ENCODE data around the gene CDK17. TPM values are rescaled to one million over a fixed set of nuclear protein-coding genes. Genes with fewer than 3 reads are reported as not detected.
"Not testable (repeated sequence)": the region's sequence is repeated elsewhere in the genome, so short reads cannot be mapped to it uniquely, and the experiment has no call there.

The CDK17 gene
- total RNA-seq = 32.4 and 37.1 TPM in 2 replicates

DNA sequence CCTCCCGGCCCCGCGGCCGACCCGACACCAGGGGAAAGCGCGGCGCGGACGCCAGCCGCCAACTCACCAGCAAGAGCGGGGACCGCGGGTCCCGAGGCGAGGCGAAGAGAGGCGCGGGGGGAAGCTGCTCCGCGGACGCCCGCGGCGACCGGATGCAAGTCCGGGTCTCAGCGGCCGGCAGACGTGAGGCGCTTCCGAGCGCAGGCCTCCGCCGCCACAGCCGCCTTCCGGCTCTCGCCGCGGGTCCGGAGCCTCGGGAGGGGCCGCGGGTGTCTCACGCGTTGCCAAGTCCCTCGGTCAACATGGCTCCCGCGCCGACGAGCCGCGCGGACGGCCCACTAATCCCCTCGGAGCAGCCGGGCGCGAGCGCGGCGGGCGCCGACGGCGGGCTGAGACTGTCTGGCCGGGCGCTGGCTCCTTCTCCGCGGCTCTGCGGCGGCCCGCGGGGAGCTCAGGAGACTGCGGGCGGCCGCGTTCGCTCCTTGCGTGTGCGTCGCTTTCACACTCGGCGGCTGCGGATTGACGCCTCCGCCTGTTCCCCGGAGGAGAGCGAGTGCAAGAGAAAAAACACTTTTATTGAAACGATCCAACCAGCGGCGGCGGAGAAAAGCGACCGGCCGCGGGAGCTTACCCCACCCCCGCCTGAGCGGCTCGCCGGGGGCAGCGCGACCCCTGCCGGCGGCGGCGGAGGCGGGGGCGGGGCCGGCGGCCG lies at the start of gene CDK17:
Gene CDK17, minus strand, starts transcription at position 521 of the 712 bp plus-strand sequence. CDS start 65,603 bp downstream, outside the sequence.
- no peaks in the 10 kb centered on the region for H3K9me3 Mint-ChIP-seq
- H3K4me1 Mint-ChIP-seq (ENCODE audit: low read depth) = peaks cover 67% of the 10 kb centered on the region
- peak within 1 kb of the TSS; percentile 93 for H3K4me3 Mint-ChIP-seq

DNA sequence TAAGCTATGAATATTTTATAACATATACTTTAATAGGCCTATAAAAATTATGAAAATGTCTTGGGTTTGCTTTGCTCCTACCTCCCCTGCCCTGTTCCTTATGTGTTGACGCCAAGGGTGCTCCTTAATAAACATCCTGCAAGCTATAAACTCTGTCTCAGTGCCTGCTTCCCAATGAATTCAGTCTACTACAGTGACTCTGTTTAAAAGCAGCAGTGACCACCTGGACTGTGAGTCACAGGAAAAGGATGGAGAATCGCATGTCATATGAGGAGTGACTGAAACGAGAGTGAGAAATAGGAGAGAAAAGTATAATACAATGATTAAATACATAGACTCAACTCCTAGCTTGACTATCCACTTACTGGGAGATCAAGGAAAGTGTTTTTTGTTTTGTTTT lies 48.1 kb upstream of the CDK17 start:
- H3K4me3 Mint-ChIP-seq = no peak overlapping the region
- DNase-seq (ENCODE audit: low spot score) = no peak
- intact Hi-C loops (cut with micrococcal nuclease) = loop anchor here (5.0 kb wide), 4 partner anchors 106 to 591 kb away; partner anchors contain the start of gene SNRPF
- H3K9me3 Mint-ChIP-seq = no peaks in the 10 kb centered on the region
- no peaks in the 10 kb centered on the region for H3K27me3 Mint-ChIP-seq (ENCODE audit: insufficient read depth)
- peaks cover 40% of the 10 kb centered on the region for H3K4me1 Mint-ChIP-seq (ENCODE audit: low read depth)
- H3K36me3 Mint-ChIP-seq (ENCODE audit: low read depth) = peaks cover 3% of the 10 kb centered on the region
- H3K27ac Mint-ChIP-seq = no peak overlapping the region

More for the DNA sequence above, at the start of gene CDK17:
- no peaks in the 10 kb centered on the region for H3K27me3 Mint-ChIP-seq (ENCODE audit: insufficient read depth)
- intact Hi-C loops (cut with micrococcal nuclease) = loop anchor here (1.0 to 5.0 kb wide), 7 partner anchors 65 to 543 kb away; partner anchors contain the start of genes LTA4H, NEDD1 and SNRPF
- H3K36me3 Mint-ChIP-seq (ENCODE audit: low read depth) = peaks cover 4% of the 10 kb centered on the region
- DNase-seq (ENCODE audit: low spot score) = peak; percentile 83
- peak within 1 kb of the TSS; percentile 97 for H3K27ac Mint-ChIP-seq

DNA sequence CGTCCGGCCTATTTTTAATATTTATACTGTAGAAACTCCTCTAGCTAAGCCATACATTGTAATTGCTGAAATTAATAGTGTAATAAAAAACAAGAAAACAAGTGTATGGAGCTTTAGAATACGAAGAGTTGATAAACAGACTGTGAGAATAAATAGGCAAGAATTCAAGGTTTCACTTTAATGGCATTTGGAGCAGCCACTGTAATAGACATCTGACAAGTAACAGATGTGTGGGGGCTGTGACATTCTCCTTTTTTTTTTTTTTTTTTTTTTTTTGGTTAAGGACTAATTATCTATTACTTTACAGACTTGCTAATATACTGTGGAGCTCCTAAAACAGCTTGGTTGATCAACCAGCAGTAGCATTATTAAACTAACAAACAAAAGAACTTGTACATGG lies 47.0 kb upstream of the CDK17 start:
- intact Hi-C loops (cut with micrococcal nuclease) = loop anchor here (5.0 kb wide), 4 partner anchors 105 to 590 kb away; partner anchors contain the start of gene SNRPF

DNA sequence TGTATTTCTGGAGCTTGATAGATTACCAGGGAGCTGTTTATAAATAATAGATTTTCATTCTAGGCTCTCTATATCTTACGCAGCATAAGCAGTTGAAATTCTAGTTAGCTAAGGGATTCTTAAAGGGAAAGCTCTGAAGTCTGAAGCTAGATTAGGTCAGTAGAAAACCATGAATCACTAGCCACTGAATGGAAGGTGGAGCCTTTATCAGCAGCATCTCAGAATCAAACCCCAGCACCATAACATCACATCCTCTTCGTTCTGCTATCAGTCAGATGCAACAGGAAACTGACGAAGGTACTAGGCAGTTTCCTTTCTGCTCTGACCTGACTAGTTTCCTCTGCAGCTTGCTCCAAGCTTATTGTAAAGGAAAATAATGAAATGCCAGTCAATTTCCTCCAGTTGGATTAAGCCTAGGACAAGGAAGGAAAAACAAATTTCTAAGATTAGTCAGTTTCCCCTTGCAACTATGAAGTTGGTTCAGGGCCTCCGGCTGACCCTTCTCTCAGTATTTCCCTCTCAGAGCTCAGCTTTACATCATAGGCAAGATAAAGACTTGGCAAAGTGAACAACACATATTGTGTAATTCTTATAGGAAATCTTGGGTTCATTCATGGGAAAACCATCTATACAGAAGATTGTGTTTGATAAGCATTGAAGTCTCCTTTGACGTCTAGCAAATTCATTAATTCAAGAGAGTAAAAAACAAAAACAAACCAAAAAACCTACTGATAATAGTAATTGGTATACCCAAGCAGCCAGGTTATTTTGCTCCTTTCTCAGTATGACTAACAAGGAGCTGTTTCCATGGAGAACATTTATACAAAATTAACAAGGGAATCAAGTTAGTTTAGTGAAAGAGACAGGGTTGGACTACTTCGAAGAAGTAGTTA lies 45.7 kb upstream of the CDK17 start:
- peaks cover 51% of the 10 kb centered on the region for H3K4me1 Mint-ChIP-seq (ENCODE audit: low read depth)
- H3K27me3 Mint-ChIP-seq (ENCODE audit: insufficient read depth) = no peaks in the 10 kb centered on the region
- H3K36me3 Mint-ChIP-seq (ENCODE audit: low read depth) = peaks cover 6% of the 10 kb centered on the region
- peak overlapping the region; percentile 48 for H3K4me3 Mint-ChIP-seq
- H3K27ac Mint-ChIP-seq = peak overlapping the region; percentile 96
- peak; percentile 70 for DNase-seq (ENCODE audit: low spot score)
- H3K9me3 Mint-ChIP-seq = no peaks in the 10 kb centered on the region
- intact Hi-C loops (cut with micrococcal nuclease) = loop anchor here (1.0 to 5.0 kb wide), 12 partner anchors 12 to 589 kb away; partner anchors contain the start of genes CFAP54 and SNRPF

More for the DNA sequence above, 47.0 kb upstream of the CDK17 start:
- H3K4me1 Mint-ChIP-seq (ENCODE audit: low read depth) = peaks cover 45% of the 10 kb centered on the region
- H3K4me3 Mint-ChIP-seq = no peak overlapping the region
- H3K27me3 Mint-ChIP-seq (ENCODE audit: insufficient read depth) = no peaks in the 10 kb centered on the region
- no peaks in the 10 kb centered on the region for H3K9me3 Mint-ChIP-seq
- peaks cover 3% of the 10 kb centered on the region for H3K36me3 Mint-ChIP-seq (ENCODE audit: low read depth)
- DNase-seq (ENCODE audit: low spot score) = no peak
- no peak overlapping the region for H3K27ac Mint-ChIP-seq

DNA sequence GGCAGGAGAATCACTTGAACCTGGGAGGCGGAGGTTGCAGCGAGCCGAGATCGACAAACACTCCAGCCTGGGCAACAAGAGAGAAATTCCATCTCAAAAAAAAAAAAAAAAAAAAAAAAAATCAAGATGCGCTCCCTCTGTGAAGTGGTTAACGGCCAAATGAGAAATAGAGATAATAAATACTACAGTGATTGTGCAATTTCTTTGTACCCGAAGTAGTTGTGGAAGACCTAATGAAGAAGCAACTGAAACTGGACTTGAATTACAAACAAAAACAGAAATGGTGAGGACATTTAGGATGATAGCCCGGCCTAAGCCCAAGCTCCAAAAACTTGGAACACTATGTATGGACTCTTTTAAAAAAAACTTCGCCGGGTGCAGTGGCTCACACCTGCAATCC lies 44.2 kb upstream of the CDK17 start:
- Mint-ChIP-seq H3K9me3 (peaks cover 4% of the 10 kb centered on the region), H3K4me1 (ENCODE audit: low read depth) (peaks cover 42% of the 10 kb centered on the region), H3K27ac (no peak overlapping the region), H3K27me3 (ENCODE audit: insufficient read depth) (no peaks in the 10 kb centered on the region), H3K4me3 (no peak overlapping the region), H3K36me3 (ENCODE audit: low read depth) (peaks cover 6% of the 10 kb centered on the region)
- intact Hi-C loops (cut with micrococcal nuclease) = no loop called here
- DNase-seq (ENCODE audit: low spot score) = no peak

DNA sequence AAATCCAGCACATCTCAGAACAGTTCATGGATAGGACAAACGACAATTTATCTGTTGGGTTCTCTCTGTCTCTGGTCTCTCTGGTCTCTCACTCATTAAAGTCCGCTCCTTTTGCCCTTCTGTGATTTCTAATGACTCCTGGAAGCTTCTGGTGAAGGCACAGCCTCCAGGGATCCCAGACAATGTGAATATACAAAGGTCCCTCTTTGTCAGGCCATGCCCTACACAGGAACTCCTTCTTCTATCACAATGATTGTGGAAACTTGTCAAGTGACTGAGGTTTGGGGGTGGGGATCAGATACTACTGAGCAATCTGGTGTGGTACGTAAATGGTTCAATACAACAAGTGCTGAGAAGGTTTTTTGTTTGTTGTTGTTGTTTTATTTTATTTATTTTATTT lies 42.7 kb upstream of the CDK17 start:
- intact Hi-C loops (cut with micrococcal nuclease) = no loop called here
- Mint-ChIP-seq H3K27ac (peak overlapping the region; percentile 0), H3K9me3 (peaks cover 4% of the 10 kb centered on the region), H3K36me3 (ENCODE audit: low read depth) (peaks cover 3% of the 10 kb centered on the region), H3K4me1 (ENCODE audit: low read depth) (peaks cover 50% of the 10 kb centered on the region), H3K4me3 (no peak overlapping the region), H3K27me3 (ENCODE audit: insufficient read depth) (no peaks in the 10 kb centered on the region)
- DNase-seq (ENCODE audit: low spot score) = no peak

DNA sequence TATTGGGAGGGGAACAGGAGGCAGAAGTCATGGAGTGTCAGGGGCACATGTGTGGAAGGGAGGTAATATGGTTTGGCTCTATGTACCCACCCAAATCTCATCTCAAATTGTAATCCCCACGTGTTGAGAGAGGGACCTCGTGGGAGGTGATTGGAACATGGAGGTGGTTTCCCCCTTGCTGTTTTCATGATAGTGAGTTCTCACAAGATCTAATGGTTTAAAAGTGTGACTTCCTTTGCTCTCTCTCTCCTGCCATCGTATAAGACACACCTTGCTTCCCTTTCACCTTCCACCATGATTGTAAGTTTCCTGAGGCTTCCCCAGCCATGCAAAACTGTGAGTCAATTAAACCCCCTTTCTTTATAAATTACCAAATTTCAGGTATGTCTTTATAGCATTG lies 41.6 kb upstream of the CDK17 start:
- H3K9me3 Mint-ChIP-seq = peaks cover 4% of the 10 kb centered on the region
- peak overlapping the region; percentile 29 for H3K27ac Mint-ChIP-seq
- H3K27me3 Mint-ChIP-seq (ENCODE audit: insufficient read depth) = peaks cover 6% of the 10 kb centered on the region
- no peak for DNase-seq (ENCODE audit: low spot score)
- no peak overlapping the region for H3K4me3 Mint-ChIP-seq
- H3K36me3 Mint-ChIP-seq (ENCODE audit: low read depth) = peaks cover 3% of the 10 kb centered on the region
- intact Hi-C loops (cut with micrococcal nuclease) = no loop called here
- peaks cover 50% of the 10 kb centered on the region for H3K4me1 Mint-ChIP-seq (ENCODE audit: low read depth)

DNA sequence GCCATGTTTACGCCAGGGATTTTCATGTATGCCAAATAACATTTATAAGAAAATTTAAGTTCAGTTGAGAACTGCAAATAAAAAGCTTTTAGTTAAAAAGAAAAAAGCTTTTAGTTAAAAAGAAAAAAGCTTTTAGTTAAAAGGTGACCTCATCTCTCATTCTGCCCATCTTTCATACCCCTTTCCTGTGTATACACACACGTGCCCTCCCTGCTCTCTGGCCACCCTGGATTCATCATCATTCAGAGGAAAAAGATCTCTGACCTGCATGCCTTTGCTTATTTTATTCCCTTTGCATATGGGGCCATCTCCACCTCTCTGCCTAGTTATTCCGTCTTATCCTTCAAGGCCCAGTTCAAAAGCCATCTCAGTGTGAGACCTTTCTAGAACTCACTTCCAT lies 38.1 kb upstream of the CDK17 start:
- H3K4me3 Mint-ChIP-seq = no peak overlapping the region
- intact Hi-C loops (cut with micrococcal nuclease) = no loop called here
- H3K4me1 Mint-ChIP-seq (ENCODE audit: low read depth) = peaks cover 32% of the 10 kb centered on the region
- H3K9me3 Mint-ChIP-seq = peaks cover 8% of the 10 kb centered on the region
- peaks cover 6% of the 10 kb centered on the region for H3K36me3 Mint-ChIP-seq (ENCODE audit: low read depth)
- H3K27me3 Mint-ChIP-seq (ENCODE audit: insufficient read depth) = peaks cover 6% of the 10 kb centered on the region
- DNase-seq (ENCODE audit: low spot score) = no peak
- H3K27ac Mint-ChIP-seq = no peak overlapping the region

DNA sequence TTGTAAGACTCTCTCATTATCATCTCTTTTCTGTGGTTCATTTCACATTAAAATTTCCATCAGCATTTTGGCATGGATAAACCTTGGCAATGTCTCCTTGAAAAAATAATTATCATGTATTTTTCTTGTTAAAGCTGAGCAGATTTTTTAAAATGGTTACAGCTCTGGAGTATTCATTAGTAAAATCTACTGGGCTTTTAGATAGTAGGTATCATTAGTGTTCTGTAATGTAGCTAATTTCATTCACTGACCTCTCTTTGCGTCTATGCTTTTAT lies 36.9 kb upstream of the CDK17 start:
- intact Hi-C loops (cut with micrococcal nuclease) = no loop called here
- H3K27ac Mint-ChIP-seq = no peak overlapping the region
- H3K9me3 Mint-ChIP-seq = peaks cover 8% of the 10 kb centered on the region
- H3K27me3 Mint-ChIP-seq (ENCODE audit: insufficient read depth) = peaks cover 6% of the 10 kb centered on the region
- H3K4me3 Mint-ChIP-seq = no peak overlapping the region
- H3K36me3 Mint-ChIP-seq (ENCODE audit: low read depth) = peaks cover 6% of the 10 kb centered on the region
- H3K4me1 Mint-ChIP-seq (ENCODE audit: low read depth) = peaks cover 26% of the 10 kb centered on the region
- no peak for DNase-seq (ENCODE audit: low spot score)

DNA sequence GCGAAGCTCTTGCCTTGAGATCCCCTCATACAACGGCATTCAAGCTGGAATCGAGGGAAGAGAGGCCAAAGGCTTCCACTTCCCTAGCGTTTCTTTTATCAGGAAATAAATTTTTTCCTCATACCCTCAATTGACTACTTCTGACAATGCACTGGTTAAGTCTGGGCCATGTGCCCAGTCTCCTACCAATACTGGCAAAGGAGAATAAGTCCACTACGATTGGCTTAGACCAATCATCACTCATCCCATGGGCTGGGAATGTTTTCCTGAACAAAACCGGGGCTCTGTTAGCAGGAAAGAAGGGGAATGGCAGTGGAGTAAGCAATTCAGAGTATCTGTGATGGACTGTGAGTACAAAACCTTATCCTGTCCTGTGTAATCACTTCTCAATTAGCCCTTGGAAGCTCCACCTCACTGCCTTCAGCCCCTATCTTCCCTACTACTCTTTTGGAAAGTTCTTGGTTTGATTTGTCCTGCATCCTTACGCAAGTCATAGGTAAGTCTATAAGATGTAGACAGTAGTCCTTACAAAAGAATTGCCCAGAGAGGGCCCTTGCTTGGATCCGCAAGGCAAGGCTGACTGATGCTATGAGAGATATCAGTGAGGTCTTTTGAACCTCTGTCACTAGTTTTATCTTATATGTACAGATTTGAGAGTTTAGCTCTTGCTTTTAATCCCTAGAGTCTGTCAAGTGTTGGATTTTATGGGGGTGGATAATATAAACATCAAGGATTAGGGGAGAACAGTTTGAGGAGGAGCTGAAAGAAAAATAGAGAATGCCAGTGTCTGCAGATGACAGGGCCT lies 36.3 kb upstream of the CDK17 start:
- Mint-ChIP-seq H3K27ac (no peak overlapping the region), H3K4me3 (no peak overlapping the region), H3K4me1 (ENCODE audit: low read depth) (peaks cover 21% of the 10 kb centered on the region), H3K36me3 (ENCODE audit: low read depth) (peaks cover 3% of the 10 kb centered on the region), H3K27me3 (ENCODE audit: insufficient read depth) (peaks cover 6% of the 10 kb centered on the region), H3K9me3 (peaks cover 8% of the 10 kb centered on the region)
- intact Hi-C loops (cut with micrococcal nuclease) = no loop called here
- DNase-seq (ENCODE audit: low spot score) = no peak

DNA sequence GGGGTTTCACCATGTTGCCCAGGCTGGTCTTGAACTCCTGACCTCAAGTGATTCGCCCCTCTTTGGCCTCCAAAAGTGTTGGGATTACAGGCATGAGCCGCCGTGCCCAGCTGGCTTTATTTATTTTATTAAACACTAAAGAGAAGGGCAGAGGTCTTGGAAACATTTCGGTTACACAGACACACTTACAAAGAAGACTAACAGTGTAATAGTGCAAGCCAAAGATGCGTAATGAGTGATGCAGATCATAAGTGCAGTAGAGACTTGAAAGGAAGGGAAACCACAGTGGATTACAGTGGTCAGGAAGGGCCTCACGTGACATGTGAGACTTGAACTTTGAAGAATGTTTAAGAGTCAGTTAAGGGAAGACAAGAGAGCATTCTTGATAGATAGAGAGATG lies 33.9 kb upstream of the CDK17 start:
- Mint-ChIP-seq H3K9me3 (peaks cover 4% of the 10 kb centered on the region), H3K36me3 (ENCODE audit: low read depth) (peaks cover 5% of the 10 kb centered on the region), H3K27me3 (ENCODE audit: insufficient read depth) (peaks cover 6% of the 10 kb centered on the region), H3K27ac (peak overlapping the region; percentile 32), H3K4me1 (ENCODE audit: low read depth) (peaks cover 32% of the 10 kb centered on the region), H3K4me3 (peak overlapping the region; percentile 9)
- DNase-seq (ENCODE audit: low spot score) = peak; percentile 75
- intact Hi-C loops (cut with micrococcal nuclease) = loop anchor here (1.0 kb wide), 5 partner anchors 9 to 99 kb away; no protein-coding TSS in a partner anchor

DNA sequence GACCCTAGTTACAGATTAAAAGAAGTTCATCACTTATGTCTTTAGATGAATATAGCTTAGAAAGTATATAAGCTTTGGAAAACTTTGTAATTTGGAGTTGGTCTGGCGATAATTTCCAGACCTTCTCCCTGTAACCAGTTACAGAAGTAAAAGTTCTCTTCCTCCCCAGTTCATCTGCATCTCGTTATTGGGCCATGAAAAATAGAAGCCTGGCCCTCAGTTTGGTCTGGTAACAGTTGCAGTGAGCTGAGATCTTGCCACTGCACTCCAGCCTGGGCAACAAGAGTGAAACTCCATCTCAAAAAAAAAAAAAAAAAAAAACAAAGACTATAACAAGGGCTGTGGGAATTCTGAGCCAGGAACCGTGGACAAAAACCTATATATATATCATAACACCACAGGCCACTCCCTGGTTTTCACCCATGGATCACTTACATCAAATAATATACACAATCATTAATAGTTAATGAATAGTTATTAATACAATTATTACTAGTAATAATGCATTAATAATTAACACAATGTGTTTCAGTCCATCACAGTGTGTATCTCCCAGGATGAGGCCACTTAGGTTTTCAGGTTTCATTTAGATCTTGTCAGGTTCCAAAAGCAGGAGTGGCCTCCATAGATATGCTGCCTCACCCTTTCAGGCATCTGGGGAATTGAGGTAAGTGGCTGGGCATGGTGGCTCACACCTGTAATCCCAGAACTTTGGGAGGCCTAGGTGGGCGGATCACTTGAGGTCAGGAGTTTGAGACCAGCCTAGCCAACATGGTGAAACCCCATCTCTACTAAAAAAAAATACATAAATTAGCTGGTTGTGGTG lies 32.5 kb upstream of the CDK17 start:
- H3K36me3 Mint-ChIP-seq (ENCODE audit: low read depth); H3K27ac Mint-ChIP-seq; intact Hi-C loops (cut with micrococcal nuclease); DNase-seq (ENCODE audit: low spot score); H3K4me3 Mint-ChIP-seq; H3K27me3 Mint-ChIP-seq (ENCODE audit: insufficient read depth); H3K9me3 Mint-ChIP-seq: not testable (repeated sequence)
- H3K4me1 Mint-ChIP-seq (ENCODE audit: low read depth) = peaks cover 35% of the 10 kb centered on the region
